Mesenchymal stem cell (in vitro differentiated cells and primary cell): ENCODE measurements around the gene TSEN54.

Experiments used
- DNase-seq: peaks from one replicate; pipeline ENCODE4 v3.0.0-alpha.2; 2013
- H2AFZ ChIP-seq: one replicate; pipeline ENCODE4 v1.6.1; 2013; ENCODE audit warnings: low read depth, mild to moderate bottlenecking, control low read depth, inconsistent platforms, low read length, moderate library complexity
- H2AK5ac ChIP-seq: 2 replicates; pipeline ENCODE4 v1.6.1; 2013; ENCODE audit warnings: low read length, moderate library complexity, mild to moderate bottlenecking, inconsistent platforms; ENCODE audit not compliant: severe bottlenecking
- H2BK120ac ChIP-seq: one replicate; pipeline ENCODE4 v1.6.1; 2013; ENCODE audit warnings: low read depth, mild to moderate bottlenecking, inconsistent platforms, low read length, moderate library complexity
- H2BK12ac ChIP-seq, 2 experiments: one replicate each; pipeline ENCODE4 v1.6.1; 2013; ENCODE audit warnings: inconsistent platforms in 2 of 2, low read length in 2 of 2, mild to moderate bottlenecking in 2 of 2, moderate library complexity in 2 of 2, control low read depth in 1 of 2
- H2BK15ac ChIP-seq: one replicate; pipeline ENCODE4 v1.6.1; 2013; ENCODE audit warnings: mild to moderate bottlenecking, low read depth, inconsistent platforms; ENCODE audit not compliant: poor library complexity, severe bottlenecking
- H2BK5ac ChIP-seq: 2 replicates; pipeline ENCODE4 v1.6.1; 2013; ENCODE audit warnings: low read depth, mild to moderate bottlenecking, low read length, control low read depth, inconsistent platforms; ENCODE audit not compliant: poor library complexity, severe bottlenecking
- H3K14ac ChIP-seq, 2 experiments: one replicate each; pipeline ENCODE4 v1.6.1; 2013; ENCODE audit warnings: inconsistent platforms in 2 of 2, low read length in 2 of 2, control low read depth in 1 of 2, mild to moderate bottlenecking in 1 of 2, moderate library complexity in 1 of 2
- H3K18ac ChIP-seq, 2 experiments: one replicate each; pipeline ENCODE4 v1.6.1; 2013; ENCODE audit warnings: inconsistent platforms in 2 of 2, low read length in 2 of 2, control low read depth in 1 of 2, low read depth in 1 of 2, mild to moderate bottlenecking in 1 of 2
- H3K23ac ChIP-seq, 2 experiments: one replicate each; pipeline ENCODE4 v1.6.1; 2013; ENCODE audit warnings: inconsistent platforms in 2 of 2, low read length in 2 of 2, mild to moderate bottlenecking in 2 of 2, moderate library complexity in 2 of 2, control low read depth in 1 of 2
- H3K27ac ChIP-seq: 2 replicates; pipeline ENCODE4 v1.5.1; 2013; ENCODE audit warnings: mild to moderate bottlenecking, moderate library complexity, low read length, control low read depth, inconsistent platforms; ENCODE audit not compliant: poor library complexity, severe bottlenecking
- H3K27me3 ChIP-seq, 2 experiments: 2 replicates each; pipeline versions ENCODE4 v1.6.1 to v1.7.0; 2013; ENCODE audit warnings: low read length in 2 of 2, mild to moderate bottlenecking in 2 of 2, moderate library complexity in 2 of 2, control low read depth in 1 of 2, inconsistent platforms in 1 of 2; ENCODE audit not compliant: control insufficient read depth in 1 of 2, insufficient read depth in 1 of 2
- H3K36me3 ChIP-seq, 2 experiments: 2 replicates each; pipeline versions ENCODE4 v1.6.1 to v1.7.0; 2013; ENCODE audit warnings: low read length in 2 of 2, control low read depth in 1 of 2, inconsistent platforms in 1 of 2, low read depth in 1 of 2, mild to moderate bottlenecking in 1 of 2; ENCODE audit not compliant: insufficient read depth in 2 of 2, control insufficient read depth in 1 of 2
- H3K4ac ChIP-seq, 2 experiments: one replicate each; pipeline ENCODE4 v1.6.1; 2013; ENCODE audit warnings: inconsistent platforms in 2 of 2, low read length in 2 of 2, mild to moderate bottlenecking in 2 of 2, moderate library complexity in 2 of 2, control low read depth in 1 of 2, low read depth in 1 of 2
- H3K4me1 ChIP-seq: 2 replicates; pipeline ENCODE4 v1.6.1; 2013; ENCODE audit warnings: low read depth, low read length, control low read depth; ENCODE audit not compliant: control insufficient read depth, insufficient read depth
- H3K4me2 ChIP-seq: 2 replicates; pipeline ENCODE4 v1.6.1; 2013; ENCODE audit warnings: low read length, mild to moderate bottlenecking, inconsistent platforms; ENCODE audit not compliant: poor library complexity, severe bottlenecking
- H3K4me3 ChIP-seq, 2 experiments: 2 replicates each; pipeline versions ENCODE4 v1.5.1 to v1.7.0; 2013; ENCODE audit warnings: low read length in 2 of 2, mild to moderate bottlenecking in 2 of 2, control low read depth in 1 of 2, low read depth in 1 of 2; ENCODE audit not compliant: insufficient read depth in 1 of 2
- H3K79me1 ChIP-seq: replicated peaks from 2 replicates; pipeline ENCODE4 v1.6.1; 2013; ENCODE audit warnings: mild to moderate bottlenecking, control low read depth, low read length, inconsistent platforms; ENCODE audit not compliant: poor library complexity, severe bottlenecking
- H3K9ac ChIP-seq: 2 replicates; pipeline ENCODE4 v1.7.0; 2013; ENCODE audit warnings: mild to moderate bottlenecking, low read length, moderate library complexity
- H3K9me3 ChIP-seq: 2 replicates; pipeline ENCODE4 v1.7.0; 2013; ENCODE audit warnings: mild to moderate bottlenecking, low read length; ENCODE audit not compliant: control insufficient read depth
- H4K8ac ChIP-seq: one replicate; pipeline ENCODE4 v1.6.1; 2013; ENCODE audit warnings: inconsistent platforms, mild to moderate bottlenecking, low read length, moderate library complexity
- H4K91ac ChIP-seq: one replicate; pipeline ENCODE4 v1.6.1; 2013; ENCODE audit warnings: mild to moderate bottlenecking, low read length, inconsistent platforms
- whole genome bisulfite sequencing: methylation state at CpG from one replicate; pipeline ENCODE4 v1.1.7; 2013; ENCODE audit warnings: mixed read lengths; 5-methylcytosine and 5-hydroxymethylcytosine counted together

Gene TSEN54

DNA sequence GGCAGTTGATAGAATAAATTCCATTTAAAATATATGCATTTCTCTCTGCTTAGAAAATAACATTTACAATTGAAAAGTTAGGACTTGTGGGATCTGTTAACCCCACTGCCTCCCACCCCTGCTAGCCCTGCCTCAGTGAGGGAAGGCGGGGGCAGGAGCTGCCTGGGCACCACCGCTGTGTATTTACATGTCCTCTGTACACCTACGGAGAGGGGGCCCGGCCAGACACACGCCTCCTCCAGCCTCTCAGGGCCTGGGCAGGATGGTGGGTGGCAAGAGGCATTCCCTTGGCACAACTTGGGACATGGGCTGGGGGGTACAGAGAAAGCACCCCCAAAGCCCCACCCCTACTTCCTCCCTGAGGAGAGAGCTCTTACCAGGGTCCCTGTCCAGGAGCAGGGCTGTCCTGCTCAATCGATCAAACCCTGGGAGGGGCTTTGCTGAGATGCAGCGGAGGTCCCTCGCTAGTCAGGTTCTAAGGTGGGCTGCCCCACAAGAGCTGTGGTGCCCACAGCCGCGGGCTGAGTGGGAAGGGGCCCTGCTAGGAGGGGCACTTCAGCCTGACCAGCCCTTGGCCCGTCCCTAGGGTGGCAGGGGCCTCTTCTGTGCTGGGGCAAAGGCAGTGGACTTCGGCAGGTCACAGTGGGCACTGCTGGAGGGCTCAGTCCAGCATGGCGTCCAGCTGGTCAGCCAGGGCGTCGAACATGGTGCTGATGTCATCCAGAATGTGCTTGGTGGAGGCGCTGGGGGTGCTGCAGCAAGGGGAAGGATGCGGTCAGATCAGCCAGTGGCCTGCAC is 15.7 kb upstream of the TSEN54 start:
- Histone ChIP-seq H2BK15ac (no peak overlapping the region), H2BK5ac (no peak overlapping the region), H4K8ac (no peak overlapping the region), H3K9ac (no peak overlapping the region), H3K4me3 (no peak overlapping the region), H3K23ac (no peak overlapping the region), H2BK120ac (no peak overlapping the region), H3K14ac (no peak overlapping the region), H3K79me1 (no peaks in the 10 kb centered on the region), H3K36me3 (peaks cover 57 to 97% of the 10 kb centered on the region in 2 experiments), H3K4me1 (peaks cover 9% of the 10 kb centered on the region), H3K4me2 (no peak overlapping the region), H3K27ac (no peak overlapping the region), H2BK12ac (no peak overlapping the region), H2AK5ac (no peak overlapping the region), H4K91ac (no peak overlapping the region), H2AFZ (no peak overlapping the region), H3K18ac (no peak overlapping the region), H3K4ac (no peak overlapping the region), H3K27me3 (no peaks in the 10 kb centered on the region), H3K9me3 (no peaks in the 10 kb centered on the region)
- DNase-seq = no peak
- WGBS = 96% methylated on average over 16 of the region's 17 CpGs

DNA sequence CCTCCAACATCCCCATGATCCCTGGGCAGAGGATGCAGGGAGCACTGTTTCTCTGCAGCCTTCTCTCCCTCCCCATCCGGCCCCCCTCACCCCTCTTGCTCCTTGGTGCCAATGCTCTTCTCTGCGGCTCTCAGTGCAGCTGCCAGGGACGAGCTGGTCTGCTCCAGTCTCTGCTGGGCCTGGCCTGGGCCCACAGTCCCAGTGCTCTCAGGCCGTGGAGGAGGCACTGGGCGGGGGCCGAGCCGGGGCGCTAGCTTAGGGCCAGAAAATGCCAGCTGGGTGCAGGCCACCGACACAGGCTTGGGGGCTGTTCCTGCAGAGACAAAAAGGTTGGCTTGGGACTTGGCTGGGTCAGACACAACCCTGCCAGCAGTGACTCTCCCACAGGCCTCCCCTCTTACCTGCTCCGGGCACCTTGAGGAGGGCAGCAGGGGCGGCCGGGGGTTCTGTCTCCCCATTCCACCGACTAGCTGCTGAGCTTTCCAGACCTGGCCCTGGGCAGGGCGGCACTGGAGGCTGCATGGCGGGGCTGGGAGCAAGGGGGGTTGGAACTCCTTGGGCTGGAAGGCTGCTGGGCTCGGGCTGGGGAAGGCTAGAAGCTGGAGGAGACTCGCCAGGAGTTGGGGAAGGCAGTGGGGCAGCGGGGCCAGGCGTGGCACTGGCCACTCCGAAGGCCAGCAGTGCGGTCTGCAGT is 14.8 kb upstream of the TSEN54 start:
- H4K8ac ChIP-seq = peak overlapping the region; percentile 12
- H3K9me3 ChIP-seq = no peaks in the 10 kb centered on the region
- no peak for DNase-seq

DNA sequence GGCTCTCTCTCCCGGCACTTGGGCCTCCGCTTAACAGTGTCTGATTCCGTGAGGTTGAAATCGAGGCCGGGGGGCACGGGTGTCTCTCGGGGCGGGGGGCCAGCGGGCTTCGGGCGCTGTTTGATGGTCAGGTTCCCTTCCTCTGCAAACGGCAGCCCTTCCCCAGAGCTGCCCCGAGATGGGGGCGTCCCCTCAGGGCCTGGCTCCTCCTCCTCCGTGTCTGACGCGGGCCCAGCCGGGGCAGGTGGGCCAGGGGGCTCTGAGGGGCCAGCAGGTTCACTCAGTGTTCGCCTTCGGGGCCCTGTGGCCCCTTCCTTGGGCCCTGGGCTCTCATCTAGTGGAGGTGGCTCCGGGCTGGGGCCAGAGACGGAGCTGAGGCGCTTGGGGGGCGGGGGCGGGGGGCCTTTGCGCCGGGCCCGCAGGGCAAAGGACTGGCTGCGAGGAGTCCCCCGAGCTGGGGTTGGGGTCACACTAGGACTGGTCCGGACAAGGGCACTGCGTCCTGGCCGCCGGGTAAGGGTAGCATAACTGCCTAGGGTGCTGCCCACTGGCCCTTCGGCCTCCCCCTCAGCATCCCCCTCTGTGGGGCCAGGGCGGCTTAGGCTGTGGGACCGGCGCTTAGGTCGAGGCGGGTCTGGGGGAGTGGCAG is 14.1 kb upstream of the TSEN54 start:
- H2AFZ ChIP-seq = no peak overlapping the region
- no peak overlapping the region for H2AK5ac ChIP-seq
- H3K18ac ChIP-seq = no peak overlapping the region
- no peak for DNase-seq
- no peak overlapping the region for H3K4me3 ChIP-seq
- H3K4me2 ChIP-seq = no peak overlapping the region
- 93% methylated on average over 40 of the region's 40 CpGs for WGBS
- no peak overlapping the region for H3K4ac ChIP-seq
- no peak overlapping the region for H2BK120ac ChIP-seq
- H3K9ac ChIP-seq = no peak overlapping the region
- H3K14ac ChIP-seq = no peak overlapping the region
- H2BK5ac ChIP-seq = no peak overlapping the region
- no peak overlapping the region for H3K27ac ChIP-seq
- peaks cover 9% of the 10 kb centered on the region for H3K4me1 ChIP-seq
- H2BK15ac ChIP-seq = no peak overlapping the region
- H4K8ac ChIP-seq = no peak overlapping the region
- H3K79me1 ChIP-seq = peaks cover 1% of the 10 kb centered on the region
- H3K36me3 ChIP-seq = peaks cover 57 to 98% of the 10 kb centered on the region in 2 experiments
- H3K27me3 ChIP-seq = no peaks in the 10 kb centered on the region
- no peak overlapping the region for H4K91ac ChIP-seq
- H3K23ac ChIP-seq = no peak overlapping the region
- no peaks in the 10 kb centered on the region for H3K9me3 ChIP-seq
- H2BK12ac ChIP-seq = no peak overlapping the region

More for the DNA sequence above, 14.8 kb upstream of the TSEN54 start:
- Histone ChIP-seq H3K4me1 (peaks cover 9% of the 10 kb centered on the region), H3K79me1 (no peaks in the 10 kb centered on the region), H4K91ac (no peak overlapping the region), H3K23ac (no peak overlapping the region), H3K36me3 (peaks cover 56 to 97% of the 10 kb centered on the region in 2 experiments), H2AK5ac (no peak overlapping the region), H2BK12ac (no peak overlapping the region), H3K4ac (no peak overlapping the region), H3K27ac (no peak overlapping the region), H2BK120ac (no peak overlapping the region), H2AFZ (no peak overlapping the region), H3K9ac (no peak overlapping the region), H3K4me2 (no peak overlapping the region), H3K14ac (no peak overlapping the region), H3K18ac (no peak overlapping the region), H2BK5ac (no peak overlapping the region), H3K27me3 (no peaks in the 10 kb centered on the region), H2BK15ac (no peak overlapping the region), H3K4me3 (no peak overlapping the region)
- 95% methylated on average over 21 of the region's 21 CpGs for WGBS

DNA sequence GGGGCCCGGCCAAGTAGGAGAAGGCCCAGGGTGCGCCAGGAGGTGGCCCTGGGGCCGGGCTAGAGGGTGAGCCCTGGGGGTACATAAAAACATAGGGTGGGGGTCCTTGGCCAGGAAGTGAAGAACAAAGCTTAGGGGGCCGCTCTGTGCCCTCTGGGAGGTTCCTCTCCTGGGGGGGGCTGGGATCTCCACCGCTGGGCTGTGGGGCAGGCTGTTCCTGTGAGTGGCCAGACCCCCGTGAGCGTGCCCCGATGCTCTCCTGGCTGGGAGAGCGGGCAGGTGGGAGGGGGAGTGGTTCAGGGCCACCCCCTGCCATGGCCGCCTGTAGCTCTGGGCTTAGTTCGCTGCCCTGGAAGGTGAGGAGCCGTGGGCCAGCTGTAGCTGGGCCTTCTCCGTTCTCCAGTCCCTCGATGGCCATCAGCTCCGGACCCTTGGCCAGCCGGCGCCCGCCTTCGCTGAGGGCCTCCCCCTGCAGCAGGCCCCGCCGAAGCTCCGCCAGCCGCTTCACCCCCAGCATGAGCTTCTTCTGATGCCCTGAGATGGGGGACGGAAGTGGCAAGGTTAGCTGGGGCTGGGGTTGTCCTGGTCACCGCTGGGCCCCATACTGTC is 13.5 kb upstream of the TSEN54 start:
- no peak for DNase-seq
- no peak overlapping the region for H3K27ac ChIP-seq
- H3K4me2 ChIP-seq = no peak overlapping the region
- no peak overlapping the region for H2AK5ac ChIP-seq
- no peak overlapping the region for H3K9ac ChIP-seq
- no peak overlapping the region for H3K4ac ChIP-seq
- no peak overlapping the region for H2AFZ ChIP-seq
- H3K79me1 ChIP-seq = peaks cover 1% of the 10 kb centered on the region
- no peak overlapping the region for H3K14ac ChIP-seq
- WGBS = 97% methylated on average over 24 of the region's 25 CpGs
- no peak overlapping the region for H2BK15ac ChIP-seq
- no peaks in the 10 kb centered on the region for H3K9me3 ChIP-seq
- no peak overlapping the region for H3K23ac ChIP-seq
- peaks cover 54 to 100% of the 10 kb centered on the region in 2 experiments for H3K36me3 ChIP-seq
- H4K8ac ChIP-seq = no peak overlapping the region
- no peaks in the 10 kb centered on the region for H3K27me3 ChIP-seq
- no peak overlapping the region for H3K4me3 ChIP-seq
- H2BK120ac ChIP-seq = no peak overlapping the region
- no peak overlapping the region for H4K91ac ChIP-seq
- no peak overlapping the region for H2BK12ac ChIP-seq
- no peak overlapping the region for H3K18ac ChIP-seq
- no peak overlapping the region for H2BK5ac ChIP-seq
- H3K4me1 ChIP-seq = peaks cover 9% of the 10 kb centered on the region
